Activated B cell treated with CpG ODN at 0.5 μM for 24 hours (primary cell): Measurements from ENCODE around the gene CRADD. TPM values are rescaled to one million over a fixed set of nuclear protein-coding genes. Genes with fewer than 3 reads are reported as not detected.

Experiments used
- ATAC-seq: fragments of 200-7000 bp; cut with Tn5 transposase; one replicate; pipeline ENCODE4 v1.10.0; 2021; ENCODE audit warnings: low read depth, mild to moderate bottlenecking, moderate library complexity
- CTCF ChIA-PET: fragments of 350-600 bp; sonication (Branson Sonifier 250); formaldehyde crosslinking; loops from one replicate; lab custom pipeline; 2021; ENCODE audit warnings: antibody characterized with exemption; lab: Charles Lee
- POLR2A ChIA-PET: fragments of 350-600 bp; sonication (Branson Sonifier 250); formaldehyde crosslinking; loops from one replicate; lab custom pipeline; 2021; ENCODE audit warnings: antibody characterized with exemption; lab: Charles Lee
- DNase-seq: peaks from one replicate; pipeline ENCODE4 v3.0.0; 2022
- H3K27ac Mint-ChIP-seq: one replicate; pipeline ENCODE4 v1.8.0; 2020; ENCODE audit warnings: mixed read lengths
- H3K27me3 Mint-ChIP-seq: one replicate; pipeline ENCODE4 v1.8.0; 2021; ENCODE audit warnings: mixed read lengths
- H3K36me3 Mint-ChIP-seq: one replicate; pipeline ENCODE4 v1.8.0; 2021; ENCODE audit warnings: low read depth, mixed read lengths
- H3K4me1 Mint-ChIP-seq: one replicate; pipeline ENCODE4 v1.8.0; 2021; ENCODE audit warnings: mixed read lengths
- H3K4me3 Mint-ChIP-seq: one replicate; pipeline ENCODE4 v1.8.0; 2020; ENCODE audit warnings: mild to moderate bottlenecking, mixed read lengths
- H3K9me3 Mint-ChIP-seq: one replicate; pipeline ENCODE4 v1.8.0; 2020; ENCODE audit warnings: mixed read lengths
- intact Hi-C: fragments of 100-400 bp; cut with micrococcal nuclease; formaldehyde crosslinking; loops from one replicate; pipeline ENCODE4 v1.15.1; 2024
- total RNA-seq: library from RNA; stranded (reverse); gene quantifications from 2 replicates; pipeline ENCODE4 v1.2.3, GENCODE V29; 2022
- TF ChIP-seq, protein P1 (sequence below): fragments of 200-600 bp; IDR thresholded peaks from one replicate; pipeline ENCODE4 v1.8.0; 2022; ENCODE audit warnings: antibody characterized with exemption, mild to moderate bottlenecking

Gene CRADD
- total RNA-seq, 1 donor from 2014 or later = 15.3 TPM

- intact Hi-C loops = no loop called here
- no peak overlapping the region for H3K4me3 Mint-ChIP-seq
- no peaks in the 10 kb centered on the region for H3K27me3 Mint-ChIP-seq
- CTCF ChIA-PET = no interaction called here
- DNase-seq (no peak), ATAC-seq (no peak)
- H3K9me3 Mint-ChIP-seq = peaks cover 5% of the 10 kb centered on the region
- peaks cover 9% of the 10 kb centered on the region for H3K4me1 Mint-ChIP-seq
- TF ChIP-seq, protein P1, sequence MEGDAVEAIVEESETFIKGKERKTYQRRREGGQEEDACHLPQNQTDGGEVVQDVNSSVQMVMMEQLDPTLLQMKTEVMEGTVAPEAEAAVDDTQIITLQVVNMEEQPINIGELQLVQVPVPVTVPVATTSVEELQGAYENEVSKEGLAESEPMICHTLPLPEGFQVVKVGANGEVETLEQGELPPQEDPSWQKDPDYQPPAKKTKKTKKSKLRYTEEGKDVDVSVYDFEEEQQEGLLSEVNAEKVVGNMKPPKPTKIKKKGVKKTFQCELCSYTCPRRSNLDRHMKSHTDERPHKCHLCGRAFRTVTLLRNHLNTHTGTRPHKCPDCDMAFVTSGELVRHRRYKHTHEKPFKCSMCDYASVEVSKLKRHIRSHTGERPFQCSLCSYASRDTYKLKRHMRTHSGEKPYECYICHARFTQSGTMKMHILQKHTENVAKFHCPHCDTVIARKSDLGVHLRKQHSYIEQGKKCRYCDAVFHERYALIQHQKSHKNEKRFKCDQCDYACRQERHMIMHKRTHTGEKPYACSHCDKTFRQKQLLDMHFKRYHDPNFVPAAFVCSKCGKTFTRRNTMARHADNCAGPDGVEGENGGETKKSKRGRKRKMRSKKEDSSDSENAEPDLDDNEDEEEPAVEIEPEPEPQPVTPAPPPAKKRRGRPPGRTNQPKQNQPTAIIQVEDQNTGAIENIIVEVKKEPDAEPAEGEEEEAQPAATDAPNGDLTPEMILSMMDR = no peak
- no peaks in the 10 kb centered on the region for H3K36me3 Mint-ChIP-seq
- no peak overlapping the region for H3K27ac Mint-ChIP-seq
- POLR2A ChIA-PET = interaction anchor here (0.6 kb wide), 1 partner anchor 20 kb away, joined by 4 read pairs; no protein-coding TSS in a partner anchor
Measured at GRCh38 chr12:93902192-93902591, 225.0 kb downstream of the CRADD start.

GRCh38 chr12:93902736-93903562, 225.8 kb downstream of the CRADD start:
- TF ChIP-seq, protein P1 = no peak
- Mint-ChIP-seq H3K4me3 (no peak overlapping the region), H3K27ac (no peak overlapping the region), H3K36me3 (no peaks in the 10 kb centered on the region), H3K27me3 (no peaks in the 10 kb centered on the region), H3K4me1 (peaks cover 9% of the 10 kb centered on the region), H3K9me3 (peaks cover 5% of the 10 kb centered on the region)
- ChIA-PET CTCF (no interaction called here), POLR2A (no interaction called here)
- intact Hi-C loops = no loop called here
- ATAC-seq (no peak), DNase-seq (no peak)

DNA sequence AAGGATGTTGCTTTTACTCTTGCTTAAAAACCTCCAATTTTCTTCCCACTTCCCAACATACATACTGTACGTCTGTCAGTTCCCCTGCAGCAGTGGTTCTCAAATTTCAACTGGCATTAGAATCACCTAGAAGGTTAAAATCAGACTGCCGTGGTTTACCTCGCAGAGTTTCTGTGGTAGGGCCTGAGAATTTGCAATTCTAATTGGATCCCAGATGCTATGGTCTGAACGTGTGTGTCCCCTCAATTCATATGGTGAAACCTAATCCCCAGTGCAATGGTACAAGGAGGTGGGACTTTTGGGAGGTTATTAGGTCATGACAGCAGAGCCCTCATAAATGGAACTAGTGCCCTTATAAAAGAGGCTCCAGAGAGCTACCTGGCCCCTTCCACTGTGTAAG, 226.9 kb downstream of the CRADD start:
- no peaks in the 10 kb centered on the region for H3K27me3 Mint-ChIP-seq
- ChIA-PET CTCF (no interaction called here), POLR2A (no interaction called here)
- DNase-seq = no peak
- ATAC-seq = no peak
- no peak overlapping the region for H3K27ac Mint-ChIP-seq
- peaks cover 9% of the 10 kb centered on the region for H3K4me1 Mint-ChIP-seq
- intact Hi-C loops = no loop called here
- TF ChIP-seq, protein P1 = no peak
- no peaks in the 10 kb centered on the region for H3K36me3 Mint-ChIP-seq
- H3K4me3 Mint-ChIP-seq = no peak overlapping the region
- H3K9me3 Mint-ChIP-seq = peaks cover 5% of the 10 kb centered on the region

DNA sequence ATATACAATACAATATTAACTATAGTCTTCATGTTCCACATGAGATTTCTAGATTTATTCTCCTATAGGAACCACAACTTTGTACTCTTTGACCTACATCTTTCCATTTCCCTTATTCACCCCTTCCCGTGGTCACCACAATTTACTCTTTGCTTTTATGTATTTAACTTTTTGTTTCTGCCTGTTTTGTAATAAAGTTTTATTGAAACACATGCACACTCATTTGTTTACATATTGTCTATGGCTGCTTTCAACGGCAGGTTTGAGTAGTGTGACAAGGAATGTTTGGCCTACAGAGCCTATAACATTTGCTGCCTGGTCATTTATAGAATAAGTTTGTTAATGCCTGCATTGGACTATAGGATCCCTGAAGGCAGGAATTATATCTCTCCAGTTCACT, 231.1 kb downstream of the CRADD start:
- H3K4me1 Mint-ChIP-seq = peaks cover 6% of the 10 kb centered on the region

GRCh38 chr12:93908846-93909567, 231.8 kb downstream of the CRADD start:
- peaks cover 5% of the 10 kb centered on the region for H3K27me3 Mint-ChIP-seq
- DNase-seq = no peak
- no peaks in the 10 kb centered on the region for H3K36me3 Mint-ChIP-seq
- H3K9me3 Mint-ChIP-seq = no peaks in the 10 kb centered on the region
- POLR2A ChIA-PET = no interaction called here
- no peak overlapping the region for H3K27ac Mint-ChIP-seq
- intact Hi-C loops = no loop called here
- CTCF ChIA-PET = no interaction called here
- no peak overlapping the region for H3K4me3 Mint-ChIP-seq
- H3K4me1 Mint-ChIP-seq = no peaks in the 10 kb centered on the region
- ATAC-seq = no peak
- TF ChIP-seq, protein P1 = no peak

More for the DNA sequence above, 231.1 kb downstream of the CRADD start:
- H3K9me3 Mint-ChIP-seq = no peaks in the 10 kb centered on the region
- ATAC-seq (no peak), DNase-seq (no peak)
- TF ChIP-seq, protein P1 = no peak
- intact Hi-C loops = no loop called here
- no peak overlapping the region for H3K4me3 Mint-ChIP-seq
- H3K27me3 Mint-ChIP-seq = peaks cover 5% of the 10 kb centered on the region
- H3K36me3 Mint-ChIP-seq = no peaks in the 10 kb centered on the region
- H3K27ac Mint-ChIP-seq = no peak overlapping the region
- CTCF ChIA-PET = no interaction called here
- POLR2A ChIA-PET = no interaction called here
